GM19240 (cell line): Measurements from ENCODE around the gene ITPR3.

ENCODE experiments used
- DNase-seq: peaks from one replicate; pipeline ENCODE4 v3.0.0; 2011; ENCODE audit warnings: low spot score; ENCODE audit not compliant: insufficient read length

Gene ITPR3

DNA sequence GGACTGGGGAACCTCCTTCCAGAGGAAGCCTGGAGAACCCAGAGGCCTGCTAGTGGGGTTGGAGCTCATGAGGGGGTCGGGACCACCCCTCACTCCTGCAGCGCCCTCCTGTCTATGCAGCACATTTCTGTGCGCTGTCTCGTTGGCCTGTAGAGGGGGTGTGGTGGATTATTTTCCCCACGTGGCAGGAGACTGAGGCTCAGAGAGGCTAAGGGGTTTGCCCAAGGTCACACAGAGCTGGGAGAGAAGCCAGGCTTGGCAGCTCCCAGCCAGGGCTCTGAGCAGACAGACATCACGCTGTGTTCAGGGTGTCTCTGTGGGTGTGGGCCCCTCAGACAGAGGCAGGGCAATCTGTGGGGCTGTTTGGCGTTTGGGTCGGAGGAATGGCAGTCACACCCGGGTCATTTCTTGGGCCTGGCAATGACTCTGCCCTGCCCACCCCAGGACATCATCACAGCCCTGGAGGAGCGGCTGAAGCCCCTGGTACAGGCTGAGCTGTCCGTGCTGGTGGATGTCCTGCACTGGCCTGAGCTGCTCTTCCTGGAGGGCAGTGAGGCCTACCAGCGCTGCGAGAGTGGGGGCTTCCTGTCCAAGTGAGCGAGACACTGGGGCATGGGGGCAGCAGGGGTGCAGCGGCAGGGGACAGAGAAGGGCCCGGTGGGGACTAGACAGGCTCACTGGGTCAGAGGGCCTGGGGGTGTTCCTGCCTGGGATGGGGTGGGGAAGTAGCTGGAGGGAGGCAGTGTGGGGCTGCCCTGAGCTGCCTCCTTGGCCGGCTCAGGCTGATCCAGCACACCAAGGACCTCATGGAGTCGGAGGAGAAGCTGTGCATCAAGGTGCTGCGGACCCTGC, 62.7 kb downstream of the ITPR3 start:
- no peak for DNase-seq

DNA sequence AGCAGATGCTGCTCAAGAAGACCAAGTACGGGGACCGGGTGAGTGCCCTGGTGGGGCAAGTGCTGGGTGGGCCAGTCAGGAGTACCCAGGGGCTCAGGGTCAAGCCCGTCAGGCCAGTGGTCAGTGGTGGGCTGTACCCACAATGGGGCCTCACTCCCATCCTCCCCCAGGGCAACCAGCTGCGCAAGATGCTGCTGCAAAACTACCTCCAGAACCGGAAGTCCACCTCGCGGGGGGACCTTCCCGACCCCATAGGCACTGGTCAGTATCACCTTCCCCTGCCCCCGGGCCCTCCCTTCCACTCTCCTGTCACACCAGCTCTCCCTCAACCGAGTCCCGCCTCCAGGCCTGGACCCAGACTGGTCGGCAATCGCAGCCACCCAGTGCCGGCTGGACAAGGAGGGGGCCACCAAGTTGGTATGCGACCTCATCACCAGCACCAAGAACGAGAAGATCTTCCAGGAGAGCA, 63.3 kb downstream of the ITPR3 start:
- DNase-seq, result no peak

DNA sequence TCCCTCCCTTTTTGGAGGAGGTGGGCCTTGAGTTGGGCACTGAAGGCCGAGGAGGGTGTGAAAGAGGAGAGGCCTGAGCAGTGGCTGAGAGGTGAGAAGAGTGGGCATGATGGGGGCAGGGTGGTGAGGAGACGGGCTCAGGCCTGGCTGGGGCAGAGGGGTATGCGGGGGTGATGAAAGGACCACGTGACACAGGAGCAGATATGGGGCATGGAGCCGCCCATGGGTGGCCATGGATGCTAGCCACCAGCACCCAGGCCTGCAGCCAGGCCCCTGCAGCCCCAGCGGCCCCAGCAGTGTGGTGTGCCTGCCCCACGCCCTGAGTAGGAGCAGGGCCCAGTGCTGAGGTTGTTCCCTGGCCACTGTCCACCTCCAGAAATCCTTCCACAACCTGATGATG, 63.9 kb downstream of the ITPR3 start:
- DNase-seq, result no peak

DNA sequence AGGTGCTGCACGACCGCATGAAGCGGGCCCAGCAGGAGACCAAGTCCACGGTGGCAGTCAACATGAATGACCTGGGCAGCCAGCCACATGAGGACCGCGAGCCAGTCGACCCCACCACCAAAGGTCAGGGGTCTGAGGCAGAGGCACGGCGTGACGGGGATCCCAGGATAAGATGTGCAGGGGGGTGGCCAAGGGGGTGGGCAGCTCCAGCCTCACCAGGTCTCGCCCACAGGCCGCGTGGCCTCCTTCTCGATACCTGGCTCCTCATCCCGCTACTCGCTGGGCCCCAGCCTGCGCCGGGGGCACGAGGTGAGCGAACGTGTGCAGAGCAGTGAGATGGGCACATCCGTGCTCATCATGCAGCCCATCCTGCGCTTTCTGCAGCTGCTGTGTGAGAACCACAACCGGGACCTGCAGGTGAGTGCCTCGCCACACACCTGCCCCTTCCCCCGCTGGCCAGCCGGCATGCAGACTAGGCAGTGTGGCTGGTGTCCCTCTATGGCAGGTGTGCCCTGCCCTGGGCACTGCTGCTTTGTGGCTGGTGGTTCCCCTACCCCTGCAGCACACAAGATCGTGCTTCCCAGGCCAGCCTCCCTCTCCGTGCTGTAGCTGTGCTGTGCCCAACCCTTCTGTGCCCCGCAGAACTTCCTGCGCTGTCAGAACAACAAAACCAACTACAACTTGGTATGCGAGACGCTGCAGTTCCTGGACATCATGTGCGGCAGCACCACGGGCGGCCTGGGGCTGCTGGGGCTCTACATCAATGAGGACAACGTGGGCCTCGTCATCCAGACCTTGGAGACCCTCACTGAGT, 64.5 kb downstream of the ITPR3 start:
- DNase-seq, result no peak

DNA sequence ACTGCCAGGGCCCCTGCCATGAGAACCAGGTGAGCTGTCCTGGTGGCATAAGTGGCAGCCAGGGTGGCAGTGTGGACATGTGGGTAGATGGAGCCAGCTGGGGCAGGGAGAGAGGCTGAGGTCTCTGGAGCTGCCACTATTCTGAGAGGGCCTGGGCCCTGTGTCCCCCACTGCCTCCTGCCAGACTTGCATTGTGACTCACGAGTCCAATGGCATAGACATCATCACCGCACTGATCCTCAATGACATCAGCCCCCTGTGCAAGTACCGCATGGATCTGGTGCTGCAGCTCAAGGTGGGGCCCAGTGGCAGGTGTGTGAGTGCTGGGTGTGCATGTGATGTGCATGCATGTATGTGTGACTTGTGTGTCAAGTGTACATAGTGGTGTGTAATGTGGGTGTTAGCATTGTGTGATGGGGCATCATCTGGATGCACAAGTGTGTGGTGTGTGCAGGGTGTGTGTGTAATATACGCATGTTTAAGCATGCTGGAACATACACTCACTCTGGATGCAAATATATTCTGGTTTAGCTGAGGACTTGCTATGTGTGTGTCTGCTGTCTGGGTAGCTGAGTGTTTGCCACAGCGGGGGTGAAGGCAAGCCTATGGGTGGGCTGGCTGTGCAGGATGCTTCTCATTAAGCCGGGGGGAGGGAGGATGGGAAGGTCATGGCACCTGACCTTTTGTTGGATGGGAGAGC, 65.3 kb downstream of the ITPR3 start:
- DNase-seq, result no peak

DNA sequence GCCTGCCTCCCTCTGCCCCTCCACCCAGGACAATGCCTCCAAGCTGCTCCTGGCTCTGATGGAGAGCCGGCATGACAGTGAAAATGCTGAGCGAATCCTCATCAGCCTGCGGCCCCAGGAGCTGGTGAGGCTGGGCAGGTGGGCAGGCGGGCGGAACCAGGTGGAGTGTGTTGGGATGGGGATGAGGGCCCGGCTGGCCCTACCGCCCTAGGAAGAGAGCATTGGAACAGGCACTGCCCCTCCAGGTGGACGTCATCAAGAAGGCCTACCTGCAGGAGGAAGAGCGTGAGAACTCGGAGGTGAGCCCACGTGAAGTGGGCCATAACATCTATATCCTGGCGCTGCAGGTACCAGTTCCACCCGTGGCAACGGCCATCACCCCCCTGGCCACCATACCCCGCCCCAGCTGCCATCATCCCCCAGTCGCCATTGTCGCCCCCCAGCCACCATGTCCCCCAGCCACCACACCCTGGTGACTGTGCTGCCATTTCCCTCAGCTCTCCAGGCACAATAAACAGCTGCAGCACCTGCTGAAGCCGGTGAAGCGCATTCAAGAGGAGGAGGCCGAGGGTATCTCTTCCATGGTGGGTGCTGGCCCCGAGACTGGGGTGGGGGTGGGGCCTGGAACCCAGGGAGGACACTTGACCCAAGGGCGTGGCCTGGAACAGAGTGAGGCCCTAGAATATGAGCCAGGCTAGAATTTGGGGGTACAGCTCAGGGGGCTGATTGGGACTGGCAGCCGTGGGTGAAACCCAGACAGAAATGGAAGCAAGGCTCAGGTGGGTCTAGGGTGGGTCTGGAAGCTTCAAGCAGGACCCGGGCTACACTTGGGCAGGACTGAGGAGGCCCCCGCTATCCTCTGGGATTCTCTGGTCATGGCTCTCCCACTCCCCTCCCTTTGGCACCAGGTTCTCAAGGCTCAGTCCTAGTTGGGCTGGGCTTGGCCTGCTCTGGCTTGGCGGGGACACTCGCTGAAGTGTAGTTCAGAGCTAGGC, 66.2 kb downstream of the ITPR3 start:
- DNase-seq, result no peak

DNA sequence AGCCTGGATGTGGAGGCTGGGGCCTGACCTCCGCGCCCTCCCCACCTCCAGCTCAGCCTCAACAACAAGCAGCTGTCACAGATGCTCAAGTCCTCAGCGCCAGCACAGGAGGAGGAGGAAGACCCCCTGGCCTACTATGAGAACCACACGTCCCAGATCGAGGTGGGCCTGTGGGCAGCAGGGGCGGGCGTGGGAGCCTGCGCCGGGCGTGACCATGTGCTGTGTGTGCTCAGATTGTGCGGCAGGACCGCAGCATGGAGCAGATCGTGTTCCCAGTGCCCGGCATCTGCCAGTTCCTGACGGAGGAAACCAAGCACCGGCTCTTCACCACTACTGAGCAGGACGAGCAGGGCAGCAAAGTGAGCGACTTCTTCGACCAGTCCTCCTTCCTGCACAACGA, 66.9 kb downstream of the ITPR3 start:
- no peak for DNase-seq

DNA sequence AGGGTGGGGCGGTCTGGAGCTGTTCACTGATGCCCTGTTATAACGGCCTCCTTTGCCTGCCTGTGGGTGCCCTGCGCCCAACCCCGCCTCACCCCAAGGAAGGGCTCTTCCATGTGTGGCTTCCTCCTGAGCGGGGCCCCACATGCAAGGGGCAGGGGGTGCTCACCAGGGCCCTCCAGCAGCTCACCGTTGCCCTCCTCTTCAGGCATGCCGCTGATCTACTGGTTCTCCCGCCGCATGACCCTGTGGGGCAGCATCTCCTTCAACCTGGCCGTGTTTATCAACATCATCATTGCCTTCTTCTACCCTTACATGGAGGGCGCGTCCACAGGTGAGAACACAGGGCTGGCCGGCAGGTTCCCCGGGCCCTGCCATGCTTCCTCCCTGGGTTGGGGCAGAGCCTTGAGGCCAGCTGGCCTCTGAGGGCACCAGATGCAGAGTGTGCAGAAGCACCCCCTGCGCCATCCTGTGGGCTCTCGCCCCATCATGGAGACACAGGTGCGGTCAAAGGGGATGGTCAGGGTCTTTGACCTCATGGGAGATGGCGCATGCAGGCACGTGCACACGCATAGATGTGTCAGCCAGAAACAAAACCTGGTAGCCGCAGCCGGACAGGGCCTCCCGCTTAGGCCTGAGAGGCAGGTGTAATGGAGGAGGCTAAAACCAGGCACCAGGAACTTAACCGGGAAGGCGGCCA, 67.5 kb downstream of the ITPR3 start:
- DNase-seq, result no peak

DNA sequence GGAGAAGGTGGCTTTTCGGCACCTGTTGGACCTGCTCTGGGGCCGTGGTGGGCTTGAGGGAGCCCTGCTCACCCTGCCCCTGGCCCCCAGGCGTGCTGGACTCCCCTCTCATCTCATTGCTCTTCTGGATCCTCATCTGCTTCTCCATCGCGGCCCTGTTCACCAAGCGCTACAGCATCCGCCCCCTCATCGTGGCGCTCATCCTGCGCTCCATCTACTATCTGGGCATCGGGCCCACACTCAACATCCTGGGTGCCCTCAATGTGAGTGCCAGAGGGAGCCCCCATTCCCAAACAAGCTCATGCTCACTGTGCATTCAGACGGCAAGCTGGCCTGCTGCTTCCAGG, 68.0 kb downstream of the ITPR3 start:
- DNase-seq, result no peak

DNA sequence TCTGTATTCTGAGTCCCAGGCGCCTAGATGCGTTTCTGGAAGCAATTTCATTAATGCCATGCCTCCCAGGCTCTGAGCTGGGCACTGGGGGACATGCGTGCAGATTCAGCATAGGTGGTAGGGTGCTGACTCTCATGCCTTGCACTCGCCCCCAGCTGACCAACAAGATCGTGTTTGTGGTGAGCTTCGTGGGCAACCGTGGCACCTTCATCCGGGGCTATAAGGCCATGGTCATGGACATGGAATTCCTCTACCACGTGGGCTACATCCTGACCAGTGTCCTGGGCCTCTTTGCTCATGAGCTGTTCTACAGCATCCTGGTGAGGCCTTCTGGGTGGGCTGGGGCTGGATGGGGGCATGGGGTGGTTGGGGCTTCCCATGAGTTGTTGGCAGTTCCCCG, 68.8 kb downstream of the ITPR3 start:
- no peak for DNase-seq

DNA sequence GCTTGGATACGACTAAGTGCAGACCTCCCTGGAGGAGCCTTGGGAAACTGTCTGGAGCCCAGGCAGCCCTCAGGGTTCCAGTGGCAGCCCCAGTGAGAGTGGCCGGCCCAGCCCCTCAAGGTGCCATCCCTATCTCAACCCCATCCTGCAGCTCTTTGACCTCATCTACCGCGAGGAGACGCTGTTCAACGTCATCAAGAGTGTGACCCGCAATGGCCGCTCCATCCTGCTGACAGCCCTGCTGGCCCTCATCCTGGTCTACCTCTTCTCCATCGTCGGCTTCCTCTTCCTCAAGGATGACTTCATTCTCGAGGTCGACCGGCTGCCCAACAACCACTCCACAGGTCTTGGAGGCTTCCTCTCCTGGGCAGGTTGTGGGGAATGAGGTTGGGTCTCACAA, 69.6 kb downstream of the ITPR3 start:
- no peak for DNase-seq

DNA sequence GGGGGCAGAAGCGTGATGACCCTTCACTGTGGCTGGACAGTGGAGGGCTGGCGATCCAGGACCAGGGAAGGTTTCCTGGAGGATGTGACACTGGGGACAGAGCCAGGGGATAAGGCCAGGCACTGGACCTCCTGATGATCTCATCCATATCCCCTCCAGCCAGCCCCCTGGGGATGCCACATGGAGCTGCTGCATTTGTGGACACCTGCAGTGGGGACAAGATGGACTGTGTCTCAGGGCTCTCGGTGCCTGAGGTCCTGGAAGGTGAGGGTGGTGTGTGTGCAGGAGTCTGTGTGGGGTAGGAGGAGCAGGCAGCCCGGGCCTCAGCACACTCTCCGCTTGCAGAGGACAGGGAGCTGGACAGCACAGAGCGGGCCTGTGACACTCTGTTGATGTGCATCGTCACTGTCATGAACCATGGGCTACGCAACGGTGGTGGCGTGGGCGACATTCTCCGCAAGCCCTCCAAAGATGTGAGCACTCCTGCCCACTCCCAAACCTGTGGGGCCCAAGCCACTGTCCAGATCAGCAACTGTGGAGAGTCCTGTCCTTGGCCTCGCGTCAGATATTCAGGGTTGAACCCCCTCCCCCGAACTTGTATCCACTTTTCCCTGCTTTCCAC, 70.4 kb downstream of the ITPR3 start:
- no peak for DNase-seq

DNA sequence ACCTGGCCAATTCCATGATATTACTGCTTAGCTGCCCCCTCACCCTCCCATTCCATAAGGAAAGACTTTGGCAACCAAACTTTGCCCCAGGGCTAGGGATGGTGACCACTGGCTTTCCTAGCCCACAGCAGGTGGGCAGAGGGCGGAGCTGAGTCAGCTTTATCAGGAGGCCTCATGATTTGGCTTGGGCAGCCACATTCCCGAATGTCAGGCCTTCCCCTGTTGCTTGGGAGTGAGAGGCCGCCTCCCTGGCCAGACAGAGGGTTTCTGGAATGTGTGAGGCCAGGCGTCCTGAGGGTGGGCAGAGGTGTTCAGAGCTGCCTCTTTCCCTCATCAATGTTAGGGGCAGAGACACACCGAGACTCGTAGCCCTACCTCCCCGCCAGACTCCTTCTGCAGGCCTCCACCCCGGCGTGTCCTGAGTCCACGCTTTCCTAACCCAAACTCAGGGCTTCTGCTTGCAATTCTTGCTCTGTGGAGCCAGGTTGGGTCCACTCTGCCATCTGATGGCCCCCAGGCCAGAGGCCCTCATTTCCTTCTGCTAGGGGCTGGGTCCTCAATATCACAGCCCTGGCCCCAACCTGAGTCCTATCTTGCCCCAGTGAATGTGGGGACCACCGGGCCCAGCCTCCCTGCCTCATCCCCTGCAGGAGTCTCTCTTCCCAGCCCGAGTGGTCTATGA, 71.1 kb downstream of the ITPR3 start:
- no peak for DNase-seq

DNA sequence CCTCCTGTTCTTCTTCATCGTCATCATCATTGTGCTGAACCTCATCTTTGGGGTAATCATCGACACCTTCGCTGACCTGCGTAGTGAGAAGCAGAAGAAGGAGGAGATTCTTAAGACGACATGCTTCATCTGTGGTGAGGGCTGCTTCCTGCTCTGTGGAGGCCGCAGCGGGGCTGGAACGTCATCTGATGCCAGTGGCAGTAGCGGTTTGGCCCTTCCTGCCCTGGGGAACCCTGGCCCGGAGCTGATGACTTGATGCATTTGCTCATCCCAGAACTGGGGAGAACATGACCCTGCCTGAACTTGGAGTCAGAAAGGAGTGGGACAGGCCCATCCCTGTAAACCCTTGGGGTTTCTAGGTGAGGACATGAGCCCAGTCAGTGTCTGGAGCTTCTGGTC, 71.6 kb downstream of the ITPR3 start:
- peak; percentile 46 for DNase-seq

DNA sequence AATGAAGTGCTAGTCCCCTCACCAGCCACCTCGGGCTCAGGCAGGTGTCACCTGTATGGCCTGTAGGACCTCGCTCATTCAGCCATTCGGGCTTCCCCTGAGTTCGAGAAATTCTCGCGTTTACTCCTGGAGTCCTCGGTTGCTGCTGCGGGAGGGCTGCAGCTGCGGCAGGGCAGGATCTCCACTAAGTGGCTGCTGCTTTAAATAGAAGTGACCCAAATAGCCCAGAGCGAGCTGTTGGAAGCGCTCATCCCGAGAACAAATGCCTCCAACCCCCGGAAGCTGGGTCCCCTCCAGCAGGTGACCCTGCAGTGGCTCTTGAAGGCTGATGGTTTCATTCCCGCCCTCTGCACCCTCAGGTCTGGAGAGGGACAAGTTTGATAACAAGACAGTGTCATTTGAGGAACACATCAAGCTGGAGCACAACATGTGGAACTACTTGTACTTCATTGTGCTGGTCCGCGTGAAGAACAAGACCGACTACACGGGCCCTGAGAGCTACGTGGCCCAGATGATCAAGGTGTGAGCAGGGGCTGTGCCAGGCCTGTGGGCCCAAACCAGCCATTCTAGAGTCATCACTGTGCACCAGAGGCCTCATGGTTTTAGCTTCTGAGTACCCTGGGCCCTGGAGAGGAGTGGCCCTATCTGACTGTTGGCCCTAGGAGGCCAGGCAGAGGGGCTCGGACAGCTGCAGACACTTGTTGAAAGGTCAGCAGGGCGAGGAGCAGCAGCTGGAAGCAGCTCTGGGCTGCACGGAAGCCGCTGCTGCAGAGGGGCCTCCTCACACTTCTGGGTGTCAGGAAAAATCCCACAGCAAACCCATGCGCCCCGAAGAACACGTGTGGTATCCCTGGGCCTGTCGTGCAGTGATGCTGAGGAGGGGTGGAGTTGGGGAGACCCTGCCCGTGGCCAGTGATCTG, 72.3 kb downstream of the ITPR3 start:
- DNase-seq, result no peak

DNA sequence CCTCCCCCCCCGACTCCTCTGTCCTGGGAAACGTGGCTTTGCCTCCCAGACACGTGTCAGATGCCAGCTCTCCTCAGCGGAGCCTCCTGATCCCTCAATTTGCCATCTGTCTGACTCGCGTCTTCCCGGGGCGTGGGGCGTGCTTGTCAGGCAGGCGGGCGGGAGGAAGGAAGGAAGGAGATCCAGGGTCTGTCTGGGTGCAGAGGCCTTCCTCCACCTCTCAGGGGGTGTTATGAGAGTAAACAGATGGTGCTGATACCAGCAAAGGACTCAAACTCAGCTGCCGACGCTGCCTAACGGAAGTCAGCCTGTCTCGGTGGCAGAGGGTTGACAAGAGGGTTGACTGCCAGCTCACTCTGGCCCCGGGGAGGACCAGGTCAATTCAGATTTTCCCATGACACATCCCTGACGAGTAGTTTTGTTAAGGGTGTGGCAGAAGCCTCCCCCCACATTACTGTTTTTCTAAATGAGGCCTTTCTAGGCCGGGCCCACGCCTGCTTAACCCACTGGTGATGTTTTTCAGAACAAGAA, 73.3 kb downstream of the ITPR3 start:
- no peak for DNase-seq

DNA sequence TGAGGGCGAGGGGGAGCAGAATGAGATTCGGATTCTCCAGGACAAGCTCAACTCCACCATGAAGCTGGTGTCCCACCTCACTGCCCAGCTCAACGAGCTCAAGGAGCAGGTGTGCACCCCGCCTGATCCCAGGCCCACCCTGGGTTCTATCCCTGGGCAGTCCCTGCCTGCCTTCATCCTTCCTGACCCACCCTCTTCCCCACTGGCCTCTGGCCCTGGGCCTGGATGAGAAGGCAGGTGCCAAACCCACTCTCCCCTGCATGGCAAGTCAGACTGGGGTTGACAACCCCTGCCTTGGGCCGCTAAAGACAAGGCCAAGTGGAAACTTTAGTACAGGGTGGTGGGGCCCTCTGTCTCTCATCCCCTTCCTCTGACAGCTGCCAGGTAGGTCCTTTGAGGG, 73.9 kb downstream of the ITPR3 start:
- DNase-seq, result no peak

DNA sequence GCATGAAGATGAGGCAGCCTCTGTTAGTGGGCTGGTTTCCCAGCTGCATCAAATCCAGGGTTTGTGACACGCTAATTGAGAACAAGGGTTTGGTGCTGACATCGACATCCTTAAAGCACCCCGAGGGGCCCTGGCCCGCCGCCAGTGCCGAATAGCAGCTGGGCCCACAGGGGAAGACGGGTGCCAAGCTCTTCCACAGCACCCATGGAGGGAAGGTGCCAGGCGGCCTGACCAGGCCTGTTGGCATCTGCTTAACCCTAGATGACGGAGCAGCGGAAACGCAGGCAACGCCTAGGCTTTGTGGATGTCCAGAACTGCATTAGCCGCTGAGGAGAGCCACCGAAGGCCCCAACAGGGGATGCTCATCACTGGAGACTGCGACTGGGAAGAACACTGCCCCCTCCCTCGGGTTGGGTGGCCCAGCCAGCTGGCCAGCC, 74.3 kb downstream of the ITPR3 start:
- DNase-seq, result no peak
